Smooth muscle cell (in vitro differentiated cells): ENCODE data around the gene VASP. TPM values are rescaled to one million over a fixed set of nuclear protein-coding genes. Genes with fewer than 3 reads are reported as not detected.
A peak's percentile ranks its signal among the peaks of the same experiment; 100 is the strongest.

Experiments used
- DNase-seq: peaks from one replicate; lab custom pipeline; 2025; ENCODE audit not compliant: unreplicated experiment; lab: John Stamatoyannopoulos, UW
- H2AFZ ChIP-seq: fragments of 200-600 bp; sonication (generic); 2 replicates; pipeline ENCODE4 v1.6.0; 2016; ENCODE audit warnings: antibody characterized with exemption, low read depth, mild to moderate bottlenecking
- H3F3A ChIP-seq: fragments of 200-600 bp; sonication (generic); 2 replicates; pipeline ENCODE4 v1.6.0; 2017; ENCODE audit warnings: antibody characterized with exemption, low read depth
- H3K27ac ChIP-seq: fragments of 200-600 bp; sonication (generic); 2 replicates; pipeline ENCODE4 v1.5.1; 2016; ENCODE audit warnings: low read depth, mild to moderate bottlenecking
- H3K27me3 ChIP-seq: fragments of 200-600 bp; sonication (generic); 2 replicates; pipeline ENCODE4 v1.6.1; 2016; ENCODE audit warnings: low read depth, mild to moderate bottlenecking
- H3K36me3 ChIP-seq: fragments of 200-600 bp; sonication (generic); 2 replicates; pipeline ENCODE4 v1.5.1; 2016; ENCODE audit warnings: low read depth
- H3K4me1 ChIP-seq: fragments of 200-600 bp; sonication (generic); 2 replicates; pipeline ENCODE4 v1.5.1; 2016; ENCODE audit warnings: low read depth
- H3K4me2 ChIP-seq: fragments of 200-600 bp; sonication (generic); 2 replicates; pipeline ENCODE4 v1.6.0; 2016; ENCODE audit warnings: mild to moderate bottlenecking
- H3K4me3 ChIP-seq: fragments of 200-600 bp; sonication (generic); 2 replicates; pipeline ENCODE4 v1.5.1; 2016; ENCODE audit warnings: mild to moderate bottlenecking
- H3K79me2 ChIP-seq: fragments of 200-600 bp; sonication (generic); 2 replicates; pipeline ENCODE4 v1.6.0; 2016; ENCODE audit warnings: low read depth, mild to moderate bottlenecking
- H3K9ac ChIP-seq: fragments of 200-600 bp; sonication (generic); 2 replicates; pipeline ENCODE4 v1.6.0; 2016; ENCODE audit warnings: low read depth
- H3K9me3 ChIP-seq: fragments of 200-600 bp; sonication (generic); replicated peaks from 2 replicates; pipeline ENCODE4 v1.5.1; 2016; ENCODE audit warnings: low read depth
- H4K20me1 ChIP-seq: fragments of 200-600 bp; sonication (generic); 2 replicates; pipeline ENCODE4 v1.6.0; 2016; ENCODE audit warnings: low read depth
- CTCF ChIP-seq: fragments of 200-600 bp; sonication (generic); IDR thresholded peaks from 2 replicates; pipeline ENCODE4 v1.5.1; 2017; ENCODE audit warnings: borderline replicate concordance, mild to moderate bottlenecking, antibody characterized with exemption; ENCODE audit not compliant: insufficient read depth, poor library complexity, severe bottlenecking
- WGBS: methylation state at CpG from one replicate; pipeline ENCODE4 v1.1.7; 2016; ENCODE audit warnings: low lambda C conversion rate; 5-methylcytosine and 5-hydroxymethylcytosine counted together
- polyA plus RNA-seq: library from polyadenylated mRNA; unstranded; fragments of >200 nt; fragmentation: Nextera tagmentation; extraction: Ambion mirVana; gene quantifications from 2 replicates; pipeline ENCODE4 v1.2.1, GENCODE V29; 2016
- total RNA-seq: library from RNA; depleted of rRNA; stranded (reverse); fragments of >200 nt; gene quantifications from 2 replicates; pipeline ENCODE4 v1.2.3, GENCODE V29; 2014

VASP gene
- total and polyA plus RNA-seq, 2 experiments from 2014 or later, result 73.6 to 75.8 TPM

GRCh38 chr19:45467115-45467455 is 40.2 kb upstream of the VASP start:
- H3K4me3 ChIP-seq, result peak overlapping the region; percentile 97
- WGBS, result 4% methylated on average over 11 of the region's 11 CpGs
- peaks cover 5% of the 10 kb centered on the region for H3K36me3 ChIP-seq
- no peaks in the 10 kb centered on the region for H3K27me3 ChIP-seq
- no peak for DNase-seq
- peak overlapping the region; percentile 100 for H3K9ac ChIP-seq
- peaks cover 5% of the 10 kb centered on the region for H3K79me2 ChIP-seq
- H3K9me3 ChIP-seq, result no peaks in the 10 kb centered on the region
- H3F3A ChIP-seq, result no peaks in the 10 kb centered on the region
- TF ChIP-seq CTCF, result no peak
- peak overlapping the region; percentile 99 for H3K27ac ChIP-seq
- H4K20me1 ChIP-seq, result peaks cover 42% of the 10 kb centered on the region
- H2AFZ ChIP-seq, result peak overlapping the region; percentile 88
- H3K4me2 ChIP-seq, result peak overlapping the region; percentile 99
- peaks cover 6% of the 10 kb centered on the region for H3K4me1 ChIP-seq

- peaks cover 47% of the 10 kb centered on the region for H4K20me1 ChIP-seq
- peaks cover 6% of the 10 kb centered on the region for H3K4me1 ChIP-seq
- H3K4me3 ChIP-seq, result peak within 1 kb of the TSS; percentile 97
- H3K9ac ChIP-seq, result peak within 1 kb of the TSS; percentile 100
- DNase-seq, result peak; percentile 100
- peak within 1 kb of the TSS; percentile 99 for H3K27ac ChIP-seq
- peaks cover 8% of the 10 kb centered on the region for H3K36me3 ChIP-seq
- H3K79me2 ChIP-seq, result peaks cover 5% of the 10 kb centered on the region
- no peaks in the 10 kb centered on the region for H3K9me3 ChIP-seq
- no peaks in the 10 kb centered on the region for H3F3A ChIP-seq
- under 1% methylated on average over 54 of the region's 56 CpGs for WGBS
- no peaks in the 10 kb centered on the region for H3K27me3 ChIP-seq
- peak within 1 kb of the TSS; percentile 99 for H3K4me2 ChIP-seq
- peak within 1 kb of the TSS; percentile 95 for H2AFZ ChIP-seq
- no peak for TF ChIP-seq CTCF
Measured at GRCh38 chr19:45467456-45468158, 39.7 kb upstream of the VASP start, which contains the start of gene FOSB. Gene FOSB, plus strand, starts transcription at chr19:45467996. Its CDS starts 591 bp downstream, at chr19:45468587.

- Histone ChIP-seq H3K9ac (peak overlapping the region; percentile 100), H3K27ac (peak overlapping the region; percentile 99), H3K79me2 (peaks cover 5% of the 10 kb centered on the region), H3K27me3 (no peaks in the 10 kb centered on the region), H3K36me3 (peaks cover 8% of the 10 kb centered on the region), H3F3A (no peaks in the 10 kb centered on the region), H2AFZ (no peak overlapping the region), H3K4me1 (peaks cover 6% of the 10 kb centered on the region), H4K20me1 (peaks cover 53% of the 10 kb centered on the region), H3K9me3 (no peaks in the 10 kb centered on the region), H3K4me3 (peak overlapping the region; percentile 97), H3K4me2 (peak overlapping the region; percentile 99)
- no peak for TF ChIP-seq CTCF
- 6% methylated on average over 31 of the region's 31 CpGs for WGBS
- DNase-seq, result peak; percentile 79
Measured at GRCh38 chr19:45468159-45468651, 39.1 kb upstream of the VASP start.

GRCh38 chr19:45468803-45469131 is 38.5 kb upstream of the VASP start:
- Histone ChIP-seq H4K20me1 (peaks cover 53% of the 10 kb centered on the region), H3F3A (no peaks in the 10 kb centered on the region), H2AFZ (no peak overlapping the region), H3K27me3 (no peaks in the 10 kb centered on the region), H3K79me2 (peaks cover 5% of the 10 kb centered on the region), H3K4me3 (peak overlapping the region; percentile 97), H3K9ac (peak overlapping the region; percentile 100), H3K27ac (peak overlapping the region; percentile 99), H3K9me3 (no peaks in the 10 kb centered on the region), H3K4me1 (peaks cover 6% of the 10 kb centered on the region), H3K36me3 (peaks cover 8% of the 10 kb centered on the region), H3K4me2 (peak overlapping the region; percentile 99)
- DNase-seq, result no peak
- no peak for TF ChIP-seq CTCF
- under 1% methylated on average over 12 of the region's 19 CpGs for WGBS
